Testis (tissue), 3 donors: ENCODE results near the gene ZNF211. TPM values are rescaled to one million over a fixed set of nuclear protein-coding genes. Genes with fewer than 3 reads are reported as not detected.

Source experiments
- DNase-seq: peaks from one replicate; pipeline ENCODE4 v3.0.0-alpha.2; 2019
- H3K27ac ChIP-seq, 2 donors: fragments of 200-600 bp; sonication (generic); one replicate each; pipeline ENCODE4 v1.5.1; 2019
- H3K27me3 ChIP-seq: fragments of 200-600 bp; sonication (generic); one replicate; pipeline ENCODE4 v1.5.1; 2019
- H3K36me3 ChIP-seq: fragments of 200-600 bp; sonication (generic); one replicate; pipeline ENCODE4 v1.5.1; 2017; ENCODE audit warnings: low read depth; ENCODE audit errors: missing control alignments
- H3K4me1 ChIP-seq: fragments of 200-600 bp; sonication (generic); one replicate; pipeline ENCODE4 v1.5.1; 2019
- H3K4me3 ChIP-seq, 2 donors: fragments of 200-600 bp; sonication (generic); one replicate each; pipeline ENCODE4 v1.5.1; 2017 to 2019
- H3K9me3 ChIP-seq: fragments of 200-600 bp; sonication (generic); one replicate; pipeline ENCODE4 v1.5.1; 2017
- POLR2A ChIP-seq: fragments of 450-650 bp; IDR thresholded peaks from one replicate; pipeline ENCODE4 v1.6.1; 2017; ENCODE audit warnings: antibody characterized with exemption, mild to moderate bottlenecking, moderate library complexity
- WGBS, 2 donors: methylation state at CpG; one replicate each; pipeline ENCODE4 v1.1.5; 2018; 5-methylcytosine and 5-hydroxymethylcytosine counted together
- intact Hi-C: fragments of 100-400 bp; cut with DNase I; formaldehyde crosslinking; loops from one replicate; pipeline ENCODE4 v1.15.1; 2023; ENCODE audit warnings: low total_unique reads
- polyA plus RNA-seq: library from polyadenylated mRNA; stranded (reverse); fragments of 350-450 nt; fragmentation: Illumina TruSeq; extraction: RNeasy Lipid Tissue Mini Kit (QIAGEN cat#74804); gene quantifications from one replicate; pipeline ENCODE4 v1.2.3, GENCODE V29; 2014; ENCODE audit warnings: low read depth, low replicate concordance; ENCODE audit not compliant: insufficient read depth
- total RNA-seq, 2 donors: library from RNA; depleted of rRNA; stranded (reverse); fragments of >200 nt; gene quantifications; one replicate each; pipeline ENCODE4 v1.2.3, GENCODE V29; 2016
- TF ChIP-seq, protein P1 (sequence below), 3 experiments: fragments of 450-650 bp in 2 of 3; fragments of 200-600 bp in 1 of 3; sonication (generic) in 1 of 3; IDR thresholded peaks; one replicate each; pipeline ENCODE4 v1.5.1; 2016 to 2019; ENCODE audit warnings: antibody characterized with exemption in 3 of 3, mild to moderate bottlenecking in 2 of 3, moderate library complexity in 1 of 3

The ZNF211 gene
- total and polyA plus RNA-seq, 3 donors from 2014 or later: 11.1 to 18.6 (median 16.9) TPM

DNA sequence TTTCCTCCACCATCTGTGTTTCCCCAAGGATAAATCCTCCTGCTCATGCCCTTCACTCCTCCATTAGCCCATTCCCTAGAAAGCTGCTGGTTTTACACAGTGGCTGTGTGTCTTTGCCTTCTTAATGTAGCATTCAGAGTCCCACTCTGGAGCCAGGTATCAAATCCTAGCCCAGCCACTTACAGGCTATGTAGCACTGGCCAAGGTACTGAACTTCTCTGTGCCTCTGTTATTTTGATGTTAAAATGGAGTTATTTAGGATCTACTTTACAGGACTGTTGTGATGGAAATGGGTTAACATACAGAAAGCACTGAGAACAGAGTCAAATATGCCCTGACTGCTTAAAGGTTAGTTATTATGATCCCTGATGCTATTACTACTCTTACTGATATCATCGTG lies 34.3 kb downstream of the ZNF211 start:
- DNase-seq: no peak
- H3K9me3 ChIP-seq: no peaks in the 10 kb centered on the region
- H3K36me3 ChIP-seq: no peaks in the 10 kb centered on the region
- H3K27ac ChIP-seq: no peak overlapping the region
- H3K27me3 ChIP-seq: no peaks in the 10 kb centered on the region
- WGBS, 2 donors: 75 to 77% methylated on average over 1 of the region's 1 CpG
- H3K4me1 ChIP-seq: peaks cover 6% of the 10 kb centered on the region
- no peak overlapping the region for H3K4me3 ChIP-seq
- TF ChIP-seq, protein P1, sequence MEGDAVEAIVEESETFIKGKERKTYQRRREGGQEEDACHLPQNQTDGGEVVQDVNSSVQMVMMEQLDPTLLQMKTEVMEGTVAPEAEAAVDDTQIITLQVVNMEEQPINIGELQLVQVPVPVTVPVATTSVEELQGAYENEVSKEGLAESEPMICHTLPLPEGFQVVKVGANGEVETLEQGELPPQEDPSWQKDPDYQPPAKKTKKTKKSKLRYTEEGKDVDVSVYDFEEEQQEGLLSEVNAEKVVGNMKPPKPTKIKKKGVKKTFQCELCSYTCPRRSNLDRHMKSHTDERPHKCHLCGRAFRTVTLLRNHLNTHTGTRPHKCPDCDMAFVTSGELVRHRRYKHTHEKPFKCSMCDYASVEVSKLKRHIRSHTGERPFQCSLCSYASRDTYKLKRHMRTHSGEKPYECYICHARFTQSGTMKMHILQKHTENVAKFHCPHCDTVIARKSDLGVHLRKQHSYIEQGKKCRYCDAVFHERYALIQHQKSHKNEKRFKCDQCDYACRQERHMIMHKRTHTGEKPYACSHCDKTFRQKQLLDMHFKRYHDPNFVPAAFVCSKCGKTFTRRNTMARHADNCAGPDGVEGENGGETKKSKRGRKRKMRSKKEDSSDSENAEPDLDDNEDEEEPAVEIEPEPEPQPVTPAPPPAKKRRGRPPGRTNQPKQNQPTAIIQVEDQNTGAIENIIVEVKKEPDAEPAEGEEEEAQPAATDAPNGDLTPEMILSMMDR (IDR thresholded peaks at IDR 0.05): no peak
- TF ChIP-seq POLR2A: no peak
- intact Hi-C loops: no loop called here

DNA sequence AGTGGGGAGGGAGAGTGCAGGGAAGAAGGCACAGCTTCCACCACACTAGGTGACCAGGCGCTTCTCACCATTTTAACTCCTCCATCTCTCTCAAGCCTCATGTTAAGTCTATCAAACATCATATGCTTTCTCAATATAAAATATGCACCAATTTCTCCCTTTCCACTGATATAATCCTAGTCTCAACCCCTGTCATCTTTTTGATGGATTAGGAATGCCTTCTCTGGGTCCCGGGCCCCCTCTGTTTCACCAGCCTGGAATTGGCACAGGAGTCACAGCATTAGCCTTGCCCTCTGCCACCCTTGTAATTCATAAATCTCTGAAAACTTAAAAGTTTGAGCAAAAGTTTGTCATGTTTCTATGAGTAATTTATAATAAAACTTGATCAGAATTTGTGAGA lies 35.7 kb downstream of the ZNF211 start, which contains the start of gene ZSCAN4:
TSS of gene ZSCAN4 (plus strand) at position 301 of the 400 bp plus-strand sequence. CDS start 7,211 bp downstream, outside the sequence.
- 83 to 98% methylated on average over 2 of the region's 2 CpGs for WGBS, 2 donors
- TF ChIP-seq, protein P1 (IDR thresholded peaks at IDR 0.05): no peak
- no peak for TF ChIP-seq POLR2A
- intact Hi-C loops: no loop called here
- H3K36me3 ChIP-seq: no peaks in the 10 kb centered on the region
- no peak within 1 kb of the TSS for H3K27ac ChIP-seq
- no peaks in the 10 kb centered on the region for H3K9me3 ChIP-seq
- H3K4me3 ChIP-seq: no peak within 1 kb of the TSS
- no peak for DNase-seq
- H3K27me3 ChIP-seq: no peaks in the 10 kb centered on the region
- H3K4me1 ChIP-seq: peaks cover 6% of the 10 kb centered on the region

DNA sequence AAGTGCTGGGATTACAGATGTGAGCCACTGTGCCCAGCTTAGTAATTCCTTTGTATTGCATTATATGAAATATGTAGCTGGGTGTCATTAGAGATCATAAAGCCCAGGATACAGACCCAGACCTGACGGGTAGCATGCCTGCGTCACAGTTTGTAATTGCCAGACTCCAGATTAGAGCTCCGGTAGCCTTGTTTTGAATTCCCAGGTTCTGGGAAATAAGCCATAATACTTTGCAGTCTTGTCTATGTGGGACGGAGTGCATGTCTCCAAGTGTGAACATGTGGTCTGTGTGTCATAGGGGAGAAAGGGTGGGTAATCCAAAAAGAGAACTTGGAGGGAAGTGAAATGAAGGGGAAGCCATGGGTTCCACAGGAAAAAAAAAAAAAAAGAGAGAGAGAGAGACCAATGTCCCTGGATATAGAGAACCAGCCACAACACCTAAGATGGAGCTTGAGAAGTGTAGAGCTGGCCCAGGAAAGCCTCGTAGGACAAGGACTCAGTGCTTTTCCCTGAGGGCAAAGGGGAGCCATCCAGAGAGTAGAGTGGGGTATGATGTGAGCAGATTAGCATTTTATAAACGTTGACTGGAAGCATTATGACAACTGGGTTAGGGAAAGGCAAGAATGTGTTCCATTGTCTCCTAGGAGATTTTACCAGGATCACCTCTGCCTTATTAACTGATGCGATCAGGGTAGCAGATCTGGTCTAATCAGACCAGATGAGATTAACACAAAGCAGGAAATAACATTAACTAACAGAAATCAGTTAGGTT lies 38.3 kb downstream of the ZNF211 start:
- Histone ChIP-seq H3K9me3 (no peaks in the 10 kb centered on the region), H3K4me3 (no peak overlapping the region), H3K27me3 (no peaks in the 10 kb centered on the region), H3K27ac (no peak overlapping the region), H3K36me3 (no peaks in the 10 kb centered on the region), H3K4me1 (no peaks in the 10 kb centered on the region)
- WGBS, 2 donors: 67 to 70% methylated on average over 7 of the region's 7 CpGs
- intact Hi-C loops: no loop called here
- no peak for DNase-seq
- TF ChIP-seq POLR2A: no peak
- TF ChIP-seq, protein P1 (IDR thresholded peaks at IDR 0.05): no peak

DNA sequence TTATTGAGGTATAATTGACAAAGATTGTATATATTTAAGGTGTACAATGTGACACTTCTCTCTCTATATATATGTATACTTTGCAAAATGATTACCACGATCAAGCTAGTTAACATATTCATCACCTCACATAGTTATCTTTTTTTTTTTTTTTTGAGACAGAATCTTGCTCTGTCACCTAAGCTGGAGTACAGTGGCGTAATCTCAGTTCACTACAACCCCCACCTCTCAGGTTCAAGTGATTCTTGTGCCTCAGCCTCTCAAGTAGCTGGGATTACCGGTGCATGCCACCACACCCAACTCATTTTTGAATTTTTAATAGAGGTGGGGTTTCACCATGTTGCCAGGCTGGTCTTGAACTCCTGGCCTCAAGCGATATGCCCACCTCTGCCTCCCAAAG lies 39.5 kb downstream of the ZNF211 start:
- no peaks in the 10 kb centered on the region for H3K36me3 ChIP-seq
- TF ChIP-seq POLR2A: no peak
- TF ChIP-seq, protein P1 (IDR thresholded peaks at IDR 0.05): no peak
- intact Hi-C loops: no loop called here
- no peaks in the 10 kb centered on the region for H3K9me3 ChIP-seq
- no peak overlapping the region for H3K4me3 ChIP-seq
- WGBS, 2 donors: 84 to 90% methylated on average over 4 of the region's 4 CpGs
- DNase-seq: no peak
- no peaks in the 10 kb centered on the region for H3K27me3 ChIP-seq
- no peaks in the 10 kb centered on the region for H3K4me1 ChIP-seq
- H3K27ac ChIP-seq: no peak overlapping the region

DNA sequence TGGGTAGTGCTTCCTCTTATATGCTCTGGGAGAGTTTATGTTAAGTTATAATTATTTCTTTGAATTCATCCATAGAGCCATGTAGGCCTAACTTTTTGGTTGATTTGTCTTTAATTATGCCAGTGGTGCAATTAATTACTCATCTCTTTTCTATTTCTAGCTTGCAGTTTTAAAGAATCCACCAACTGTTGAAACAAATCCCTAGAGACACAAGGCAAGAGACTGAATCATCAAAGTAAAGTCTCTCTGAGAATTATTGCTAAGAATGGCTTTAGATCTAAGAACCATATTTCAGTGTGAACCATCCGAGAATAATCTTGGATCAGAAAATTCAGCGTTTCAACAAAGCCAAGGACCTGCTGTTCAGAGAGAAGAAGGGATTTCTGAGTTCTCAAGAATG lies 42.9 kb downstream of the ZNF211 start:
- no peak for DNase-seq
- Histone ChIP-seq H3K27ac (no peak overlapping the region), H3K36me3 (no peaks in the 10 kb centered on the region), H3K9me3 (no peaks in the 10 kb centered on the region), H3K4me1 (no peaks in the 10 kb centered on the region), H3K4me3 (no peak overlapping the region), H3K27me3 (no peaks in the 10 kb centered on the region)
- TF ChIP-seq, protein P1 (IDR thresholded peaks at IDR 0.05): no peak
- no peak for TF ChIP-seq POLR2A
- intact Hi-C loops: no loop called here
- 76 to 86% methylated on average over 2 of the region's 2 CpGs for WGBS, 2 donors
